Epithelial cell of proximal tubule (primary cell): ENCODE measurements around the gene STAB1. TPM values are rescaled to one million over a fixed set of nuclear protein-coding genes. Genes with fewer than 3 reads are reported as not detected.

ENCODE experiments used
- DNase-seq: peaks from one replicate; pipeline ENCODE4 v3.0.0-alpha.2; 2011; ENCODE audit warnings: low read depth
- H3K4me3 ChIP-seq: 2 replicates; pipeline ENCODE4 v1.5.1; 2011; ENCODE audit warnings: low read depth, mild to moderate bottlenecking, low read length
- total RNA-seq: library from RNA; depleted of rRNA; stranded (reverse); fragments of >200 nt; gene quantifications from 2 replicates; pipeline ENCODE4 v1.2.3, GENCODE V29; 2015
- TF ChIP-seq, protein P1 (sequence below): conservative IDR thresholded peaks from 2 replicates; pipeline ENCODE4 v1.5.1; 2012; ENCODE audit warnings: low read depth, mild to moderate bottlenecking, low read length

STAB1 gene
- total RNA-seq, 1 donor from 2014 or later = 0.52 TPM

- TF ChIP-seq, protein P1, sequence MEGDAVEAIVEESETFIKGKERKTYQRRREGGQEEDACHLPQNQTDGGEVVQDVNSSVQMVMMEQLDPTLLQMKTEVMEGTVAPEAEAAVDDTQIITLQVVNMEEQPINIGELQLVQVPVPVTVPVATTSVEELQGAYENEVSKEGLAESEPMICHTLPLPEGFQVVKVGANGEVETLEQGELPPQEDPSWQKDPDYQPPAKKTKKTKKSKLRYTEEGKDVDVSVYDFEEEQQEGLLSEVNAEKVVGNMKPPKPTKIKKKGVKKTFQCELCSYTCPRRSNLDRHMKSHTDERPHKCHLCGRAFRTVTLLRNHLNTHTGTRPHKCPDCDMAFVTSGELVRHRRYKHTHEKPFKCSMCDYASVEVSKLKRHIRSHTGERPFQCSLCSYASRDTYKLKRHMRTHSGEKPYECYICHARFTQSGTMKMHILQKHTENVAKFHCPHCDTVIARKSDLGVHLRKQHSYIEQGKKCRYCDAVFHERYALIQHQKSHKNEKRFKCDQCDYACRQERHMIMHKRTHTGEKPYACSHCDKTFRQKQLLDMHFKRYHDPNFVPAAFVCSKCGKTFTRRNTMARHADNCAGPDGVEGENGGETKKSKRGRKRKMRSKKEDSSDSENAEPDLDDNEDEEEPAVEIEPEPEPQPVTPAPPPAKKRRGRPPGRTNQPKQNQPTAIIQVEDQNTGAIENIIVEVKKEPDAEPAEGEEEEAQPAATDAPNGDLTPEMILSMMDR = no peak
- DNase-seq = peak; percentile 9
- no peak overlapping the region for H3K4me3 ChIP-seq
Observed at GRCh38 chr3:52495777-52496602, 852 bp downstream of the STAB1 start.

DNA sequence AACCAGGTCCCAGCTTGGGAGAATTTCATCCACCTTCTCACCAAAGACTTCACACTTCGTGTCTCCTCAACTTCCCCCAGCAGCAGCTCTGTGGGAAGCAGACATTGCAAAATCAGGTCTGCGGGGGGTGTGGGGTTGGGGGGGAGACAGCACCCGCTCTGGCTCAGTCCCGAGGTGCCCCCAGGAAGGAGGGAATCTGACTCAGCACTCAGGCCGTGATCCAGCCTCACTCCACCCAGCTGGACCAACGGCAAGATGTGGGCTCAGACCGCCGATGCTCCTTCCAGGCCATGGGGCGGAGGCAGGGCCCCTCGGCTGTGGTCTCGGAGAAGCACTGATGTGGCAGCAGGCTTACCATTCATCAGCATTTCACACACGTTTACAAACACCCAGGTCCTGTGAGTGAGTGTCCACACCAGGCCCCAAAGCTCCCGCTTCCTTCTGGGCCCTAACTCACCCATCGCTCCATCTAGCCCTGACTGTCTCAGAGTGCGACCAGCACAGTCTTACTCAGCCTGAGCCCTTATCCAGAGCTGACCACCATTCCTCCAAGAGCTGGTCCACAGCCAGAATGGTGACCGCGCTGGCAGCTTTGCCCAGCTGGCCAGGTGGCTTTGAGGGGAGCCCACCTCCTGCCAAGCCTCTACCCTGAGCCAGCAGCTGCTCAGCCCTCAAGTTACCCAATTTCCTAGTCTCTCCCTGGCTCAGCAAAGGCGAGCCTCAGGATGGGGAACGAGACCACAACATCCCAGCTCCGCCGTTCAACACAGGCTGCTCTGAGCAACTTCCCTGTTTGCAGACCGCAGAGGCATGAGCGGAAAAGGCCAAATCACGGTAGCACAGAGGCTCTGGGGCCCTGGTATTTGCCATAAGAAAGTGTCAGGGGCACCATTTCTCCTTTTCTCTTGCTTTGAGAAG, 3.3 kb downstream of the STAB1 start:
- no peak overlapping the region for H3K4me3 ChIP-seq
- TF ChIP-seq, protein P1 = no peak
- DNase-seq = no peak

- TF ChIP-seq, protein P1 = no peak
- DNase-seq = no peak
- no peak overlapping the region for H3K4me3 ChIP-seq
Observed at GRCh38 chr3:52501046-52501445, 5.9 kb downstream of the STAB1 start.

DNA sequence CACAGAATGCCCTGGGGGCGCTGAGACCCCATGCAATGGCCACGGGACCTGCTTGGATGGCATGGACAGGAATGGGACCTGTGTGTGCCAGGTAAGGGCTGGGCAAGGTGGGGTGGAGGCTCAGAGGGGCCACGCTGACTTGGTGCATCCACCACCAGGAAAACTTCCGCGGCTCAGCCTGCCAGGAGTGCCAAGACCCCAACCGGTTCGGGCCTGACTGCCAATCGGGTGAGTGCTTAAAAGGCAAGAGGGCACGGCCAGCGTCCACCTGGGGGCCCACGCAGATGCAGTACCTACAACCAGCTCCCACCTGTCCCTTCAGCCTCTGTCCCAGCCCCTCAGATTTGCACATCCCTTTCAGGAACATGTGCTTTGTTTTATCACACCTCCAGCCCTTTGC, 6.9 kb downstream of the STAB1 start:
- H3K4me3 ChIP-seq = no peak overlapping the region
- DNase-seq = no peak
- TF ChIP-seq, protein P1 = no peak

- TF ChIP-seq, protein P1 = no peak
- H3K4me3 ChIP-seq = no peak overlapping the region
- no peak for DNase-seq
Observed at GRCh38 chr3:52502808-52503350, 7.7 kb downstream of the STAB1 start.

GRCh38 chr3:52503788-52504424, 8.8 kb downstream of the STAB1 start:
- TF ChIP-seq, protein P1 = no peak
- H3K4me3 ChIP-seq = no peak overlapping the region
- no peak for DNase-seq
